Gastroesophageal sphincter (tissue), 4 donors: ENCODE results near the gene ACP1. TPM values are rescaled to one million over a fixed set of nuclear protein-coding genes. Genes with fewer than 3 reads are reported as not detected.

Source experiments
- ATAC-seq: fragments of 150-250 bp; one replicate; pipeline ENCODE4 v1.9.1; 2016; ENCODE audit warnings: mild to moderate bottlenecking, moderate library complexity
- H3K27ac ChIP-seq, 4 donors: fragments of 200-600 bp; sonication (generic) in 3 of 4; 1 replicate in 3 of 4; 2 replicates in 1 of 4; pipeline ENCODE4 v1.5.1; 2016 to 2019
- H3K27me3 ChIP-seq: fragments of 200-600 bp; sonication (generic); one replicate; pipeline ENCODE4 v1.5.1; 2019
- H3K36me3 ChIP-seq, 2 donors: fragments of 200-600 bp; sonication (generic); one replicate each; pipeline ENCODE4 v1.5.1; 2019; ENCODE audit warnings: control low read depth in 1 of 2
- H3K4me1 ChIP-seq, 3 donors: fragments of 200-600 bp; sonication (generic); 1 replicate in 2 of 3; 2 replicates in 1 of 3; pipeline ENCODE4 v1.5.1; 2016 to 2019; ENCODE audit warnings: control low read depth in 2 of 3
- H3K4me3 ChIP-seq, 2 donors: fragments of 200-600 bp; sonication (generic); one replicate each; pipeline ENCODE4 v1.5.1; 2019; ENCODE audit warnings: mild to moderate bottlenecking in 1 of 2, moderate library complexity in 1 of 2
- H3K9me3 ChIP-seq, 3 donors: fragments of 200-600 bp; sonication (generic); one replicate each; pipeline ENCODE4 v1.5.1; 2017 to 2019; ENCODE audit warnings: control low read depth in 2 of 3
- CTCF ChIP-seq, 4 experiments: fragments of 200-600 bp in 2 of 4; fragments of 450-650 bp in 2 of 4; sonication (generic) in 1 of 4; IDR thresholded peaks; one replicate each; pipeline ENCODE4 v1.5.1; 2017 to 2019; ENCODE audit warnings: antibody characterized with exemption in 4 of 4, mild to moderate bottlenecking in 2 of 4, moderate library complexity in 2 of 4
- EP300 ChIP-seq: sonication (generic); formaldehyde crosslinking; IDR thresholded peaks from one replicate; pipeline ENCODE4 v1.6.1; 2017; ENCODE audit warnings: antibody characterized with exemption, mild to moderate bottlenecking
- POLR2A ChIP-seq, 2 donors: fragments of 450-650 bp; IDR thresholded peaks; one replicate each; pipeline ENCODE4 v1.6.1; 2017; ENCODE audit warnings: antibody characterized with exemption in 2 of 2, mild to moderate bottlenecking in 2 of 2, moderate library complexity in 1 of 2
- POLR2AphosphoS5 ChIP-seq: sonication (generic); formaldehyde crosslinking; IDR thresholded peaks from one replicate; pipeline ENCODE4 v1.6.1; 2017; ENCODE audit warnings: antibody characterized with exemption
- WGBS, 2 donors: methylation state at CpG; one replicate each; pipeline ENCODE4 v1.1.5; 2018; ENCODE audit warnings: low coverage in 1 of 2; 5-methylcytosine and 5-hydroxymethylcytosine counted together
- total RNA-seq, 4 donors: library from RNA; depleted of rRNA; stranded (reverse); fragments of >200 nt; gene quantifications; one replicate each; pipeline ENCODE4 v1.1.0, GENCODE V29; 2016

Gene ACP1
- total RNA-seq, 4 donors from 2014 or later: 79.5 to 115 (median 82.0) TPM

GRCh38 chr2:228115-228514, 36.6 kb upstream of the ACP1 start:
- Histone ChIP-seq H3K27ac (no peak overlapping the region), H3K4me3 (no peak overlapping the region), H3K27me3 (no peaks in the 10 kb centered on the region), H3K9me3 (no peaks in the 10 kb centered on the region), H3K36me3 (peaks cover 0 to 84% of the 10 kb centered on the region in 2 donors), H3K4me1 (no peaks in the 10 kb centered on the region)
- 87 to 96% methylated on average over 5 to 9 of the region's 9 CpGs for WGBS, 2 donors
- TF ChIP-seq POLR2A (IDR thresholded peaks at IDR 0.05) (no peak), CTCF (IDR thresholded peaks at IDR 0.05) (no peak), POLR2AphosphoS5 (no peak), EP300 (no peak)
- ATAC-seq: no peak

- 93 to 94% methylated on average over 7 to 8 of the region's 8 CpGs for WGBS, 2 donors
- Histone ChIP-seq H3K4me3 (no peak overlapping the region), H3K9me3 (no peaks in the 10 kb centered on the region), H3K27me3 (no peaks in the 10 kb centered on the region), H3K36me3 (peaks cover 0 to 84% of the 10 kb centered on the region in 2 donors), H3K4me1 (no peaks in the 10 kb centered on the region), H3K27ac (no peak overlapping the region)
- TF ChIP-seq POLR2AphosphoS5: no peak
- TF ChIP-seq CTCF (IDR thresholded peaks at IDR 0.05): no peak
- TF ChIP-seq EP300: no peak
- no peak for TF ChIP-seq POLR2A (IDR thresholded peaks at IDR 0.05)
- no peak for ATAC-seq
Measured at GRCh38 chr2:228518-229278, 36.0 kb upstream of the ACP1 start.

DNA sequence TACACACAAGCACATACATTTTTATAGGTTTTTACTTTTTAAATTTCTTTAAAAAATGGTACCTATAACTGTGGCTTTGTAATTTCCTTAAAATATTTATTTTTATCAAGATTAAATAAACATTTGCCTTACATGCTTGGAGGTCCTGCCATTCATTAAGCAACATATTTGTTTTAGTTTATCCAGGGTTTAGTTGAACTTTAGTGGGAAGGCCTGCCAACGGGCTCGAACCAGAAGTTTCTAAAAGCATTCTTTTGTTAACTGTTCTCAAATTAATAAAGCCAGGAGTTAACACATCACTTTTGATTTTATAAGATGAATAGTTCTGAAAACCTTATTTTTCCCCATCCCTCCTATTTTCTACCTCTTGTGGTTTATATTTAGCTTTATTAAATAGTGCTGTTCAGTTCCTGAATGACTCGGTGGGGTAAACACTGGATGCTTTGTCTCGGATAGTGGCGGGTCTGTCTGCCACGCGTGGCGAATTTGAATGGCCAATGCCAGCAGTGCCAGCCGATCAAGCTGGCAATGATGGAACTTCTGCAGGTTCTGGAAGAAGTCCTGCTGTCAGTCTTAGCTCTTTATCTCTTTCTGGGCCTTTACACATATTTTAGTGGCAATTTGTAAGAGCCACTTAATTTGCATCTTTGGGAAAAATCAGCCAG, 33.1 kb upstream of the ACP1 start:
- peaks cover 0 to 64% of the 10 kb centered on the region in 2 donors for H3K36me3 ChIP-seq
- H3K27ac ChIP-seq: no peak overlapping the region
- TF ChIP-seq POLR2AphosphoS5: no peak
- TF ChIP-seq EP300: no peak
- TF ChIP-seq CTCF (IDR thresholded peaks at IDR 0.05): no peak
- TF ChIP-seq POLR2A (IDR thresholded peaks at IDR 0.05): no peak
- ATAC-seq: no peak
- no peak overlapping the region for H3K4me3 ChIP-seq
- H3K4me1 ChIP-seq: no peaks in the 10 kb centered on the region
- WGBS, 2 donors: 45 to 65% methylated on average over 9 of the region's 9 CpGs
- H3K27me3 ChIP-seq: no peaks in the 10 kb centered on the region
- no peaks in the 10 kb centered on the region for H3K9me3 ChIP-seq

- WGBS, 2 donors: 54 to 75% methylated on average over 2 to 7 of the region's 7 CpGs
- H3K4me1 ChIP-seq: no peaks in the 10 kb centered on the region
- ATAC-seq: no peak
Measured at GRCh38 chr2:233030-233429, 31.7 kb upstream of the ACP1 start.

More at GRCh38 chr2:233030-233429, 31.7 kb upstream of the ACP1 start:
- Histone ChIP-seq H3K36me3 (peaks cover 0 to 53% of the 10 kb centered on the region in 2 donors), H3K27me3 (no peaks in the 10 kb centered on the region), H3K4me3 (no peak overlapping the region), H3K9me3 (no peaks in the 10 kb centered on the region), H3K27ac (no peak overlapping the region)
- no peak for TF ChIP-seq EP300
- TF ChIP-seq POLR2AphosphoS5: no peak
- TF ChIP-seq POLR2A (IDR thresholded peaks at IDR 0.05): no peak
- no peak for TF ChIP-seq CTCF (IDR thresholded peaks at IDR 0.05)
